ENCODE data around the gene MICAL3.

Gene MICAL3

GRCh38 chr22:17739196-17739975 lies 285.0 kb downstream of the MICAL3 start:
- Histone ChIP-seq H3K9me2 (replicated peaks; ENCODE audit: insufficient read depth, low read length) (no peaks in the 10 kb centered on the region), H3K4me3 (ENCODE audit: low read length) (no peak overlapping the region), H3K4me1 (ENCODE audit: low read length) (0 out of 2 replicates have a peak, but pooled peaks cover 3% of the 10 kb centered on the region), H3K27ac (ENCODE audit: low read length) (no peak overlapping the region), H3K27me3 (replicated peaks; ENCODE audit: insufficient read depth, low read length) (no peaks in the 10 kb centered on the region), H3K9me3 (replicated peaks; ENCODE audit: insufficient read depth, low read length) (no peaks in the 10 kb centered on the region), H3K36me3 (replicated peaks; ENCODE audit: insufficient read depth, low read length) (no peaks in the 10 kb centered on the region; the same call in 1 of the 2 replicates), H3K79me2 (ENCODE audit: low read length) (no peaks in the 10 kb centered on the region), H4K20me1 (ENCODE audit: insufficient read depth, low read length) (peaks cover 5% of the 10 kb centered on the region; the same call in 1 of the 2 replicates), H2AFZ (ENCODE audit: low read length) (no peak overlapping the region), H3K9ac (ENCODE audit: low read length) (no peak overlapping the region), H3K4me2 (ENCODE audit: low read depth, low read length) (no peak overlapping the region), H3F3A (ENCODE audit: insufficient read depth, low read length) (no peaks in the 10 kb centered on the region)
- DNase-seq, result no peak
- TF ChIP-seq CTCF (IDR thresholded peaks at IDR 0.05; ENCODE audit: low read length) (no peak), EZH2phosphoT487 (IDR thresholded peaks at IDR 0.05; ENCODE audit: low read length) (no peak), EZH2 (optimal IDR thresholded peaks at IDR 0.05; ENCODE audit: low read depth, low read length) (no peak)

- TF ChIP-seq EZH2 (optimal IDR thresholded peaks at IDR 0.05; ENCODE audit: low read depth, low read length), result no peak
- TF ChIP-seq EZH2phosphoT487 (IDR thresholded peaks at IDR 0.05; ENCODE audit: low read length), result no peak
- TF ChIP-seq CTCF (IDR thresholded peaks at IDR 0.05; ENCODE audit: low read length), result no peak
- Histone ChIP-seq H3K36me3 (replicated peaks; ENCODE audit: insufficient read depth, low read length) (no peaks in the 10 kb centered on the region; the same call in 1 of the 2 replicates), H3K4me2 (ENCODE audit: low read depth, low read length) (no peak overlapping the region), H3K79me2 (ENCODE audit: low read length) (no peaks in the 10 kb centered on the region), H3K9me3 (replicated peaks; ENCODE audit: insufficient read depth, low read length) (no peaks in the 10 kb centered on the region), H3K9ac (ENCODE audit: low read length) (no peak overlapping the region), H3K27me3 (replicated peaks; ENCODE audit: insufficient read depth, low read length) (no peaks in the 10 kb centered on the region), H3K4me1 (ENCODE audit: low read length) (0 out of 2 replicates have a peak, but pooled peaks cover 3% of the 10 kb centered on the region), H4K20me1 (ENCODE audit: insufficient read depth, low read length) (peaks cover 5% of the 10 kb centered on the region; the same call in 1 of the 2 replicates), H3K9me2 (replicated peaks; ENCODE audit: insufficient read depth, low read length) (no peaks in the 10 kb centered on the region), H3K27ac (ENCODE audit: low read length) (no peak overlapping the region), H3F3A (ENCODE audit: insufficient read depth, low read length) (no peaks in the 10 kb centered on the region), H2AFZ (ENCODE audit: low read length) (no peak overlapping the region), H3K4me3 (ENCODE audit: low read length) (no peak overlapping the region)
- DNase-seq, result no peak
Observed at GRCh38 chr22:17738386-17739128, 285.8 kb downstream of the MICAL3 start.

All from MM.1S (cell line).